Heart left ventricle (tissue), 13 donors: Measurements from ENCODE around the gene BAIAP3.

Experiments
- CTCF ChIP-seq, 12 donors: fragments of 200-600 bp; sonication (generic) in 4 of 12; IDR thresholded peaks; one replicate each; pipeline versions ENCODE4 v1.5.0 to v1.8.0; 2018 to 2022; ENCODE audit warnings: antibody characterized with exemption in 12 of 12, mild to moderate bottlenecking in 5 of 12
- POLR2A ChIP-seq, 2 donors: fragments of 450-650 bp; IDR thresholded peaks; one replicate each; pipeline ENCODE4 v1.6.1; 2017; ENCODE audit warnings: antibody characterized with exemption in 2 of 2, mild to moderate bottlenecking in 2 of 2, moderate library complexity in 2 of 2
- donor health status: ischemic (EF 13 %, LVEDD 7.1; RV severe dilation, severe dysfunction).
- donor health status: DM: no; HTN: yes; CAD: no.
- donor health status: DM: no; HTN: no; CAD: no.
- donor health status: ischemic (EF 25% LVEDD 6.9; RV normal size, moderate dysfunction).
- donor health status: ischemic (EF 25% LVEDD 5.7; RV mildly dilated, moderate dysfunction).
- donor health status: ischemic (EF 35%, LVEDD 5.7; RV mildly dilated, moderate dysfunction).
- donor health status: nonischemic (EF 11% LVEDD 7.7; RV severe dilation, severe dysfunction).
- donor health status: DM: yes; HTN: yes; CAD: no.
- donor health status: PGD.
- donor health status: ischemic (EF 29% LVEDD 5.4; RV normal size, mild dysfunction).
- donor health status: nonischemic (EF 23%, LVEDD 6.1; RV moderate dilation, normal function).

- TF ChIP-seq CTCF (IDR thresholded peaks at IDR 0.05) (no peak), POLR2A (IDR thresholded peaks at IDR 0.05) (no peak)
These were observed 15.0 kb downstream of the BAIAP3 start for GRCh38 chr16:1348441-1348840.
